ENCODE results near the gene NAT9.
A peak's percentile ranks its signal among the peaks of the same experiment; 100 is the strongest.

NAT9 gene

DNA sequence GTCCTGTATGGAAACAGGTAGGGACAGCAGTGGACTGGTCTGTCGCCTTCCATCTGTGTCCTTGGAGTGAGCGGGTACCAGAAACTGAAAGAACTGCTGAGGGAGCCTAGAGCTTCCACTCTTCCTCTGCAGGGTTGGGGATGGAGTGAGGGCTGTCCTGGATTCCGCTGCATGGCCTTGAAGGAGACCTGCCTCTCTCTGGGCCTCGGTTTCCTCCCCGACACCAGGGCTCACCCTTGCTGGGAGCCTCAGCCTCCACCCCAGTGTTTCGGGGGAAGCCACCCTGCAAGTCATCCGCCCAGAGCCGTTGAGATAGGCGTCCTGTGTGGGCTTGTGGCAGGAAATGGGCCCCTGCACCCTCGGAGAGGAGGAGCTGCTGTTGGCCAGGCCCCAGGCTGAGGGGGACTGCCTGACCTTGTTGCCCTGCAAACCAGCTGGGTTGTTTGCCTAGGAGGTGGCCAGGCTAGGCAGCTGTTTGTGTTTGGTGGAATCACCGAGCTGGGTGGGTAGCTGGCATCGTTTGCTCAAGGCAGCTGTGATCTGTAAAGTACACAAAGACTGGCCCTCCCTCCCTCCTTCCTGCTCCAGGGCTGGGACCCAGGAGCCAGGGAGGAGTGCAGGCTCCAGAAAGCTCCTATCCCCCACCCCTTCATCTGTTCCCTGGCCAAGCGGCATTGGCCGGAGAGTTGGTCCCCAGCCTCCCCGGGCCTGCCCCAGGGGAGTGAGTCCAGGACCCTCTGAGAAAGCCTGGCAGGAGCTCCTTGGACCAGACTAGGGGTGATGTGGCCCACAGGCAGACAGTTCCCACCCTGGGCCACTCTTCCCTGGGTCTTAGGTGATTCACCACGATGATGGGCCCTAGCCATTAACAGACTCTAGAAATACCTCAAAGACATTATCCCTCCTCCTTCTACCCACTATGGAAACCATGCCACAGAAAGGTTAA is 37.8 kb downstream of the NAT9 start:
- peak; percentile 4; the same call in 2 of the 3 replicates for ATAC-seq
- no peak for TF ChIP-seq GLIS3 (CRISPR knock-in tag; IDR thresholded peaks at IDR 0.05)
- TF ChIP-seq ZNF8 (CRISPR knock-in tag; IDR thresholded peaks at IDR 0.05): no peak
- no peak for TF ChIP-seq OSR1 (CRISPR knock-in tag; IDR thresholded peaks at IDR 0.05)
- no peak for TF ChIP-seq TCF4 (CRISPR knock-in tag; IDR thresholded peaks at IDR 0.05; ENCODE audit: borderline replicate concordance)
- no peak for TF ChIP-seq ZFP30 (CRISPR knock-in tag; IDR thresholded peaks at IDR 0.05)
- TF ChIP-seq PPARA (CRISPR knock-in tag; IDR thresholded peaks at IDR 0.05; ENCODE audit: borderline replicate concordance): no peak
- no peak for TF ChIP-seq PATZ1 (CRISPR knock-in tag; IDR thresholded peaks at IDR 0.05; ENCODE audit: borderline replicate concordance)
- TF ChIP-seq BACH2 (CRISPR knock-in tag; IDR thresholded peaks at IDR 0.05; ENCODE audit: borderline replicate concordance): no peak
- TF ChIP-seq TSHZ2 (CRISPR knock-in tag; IDR thresholded peaks at IDR 0.05): no peak
- TF ChIP-seq CSDC2 (CRISPR knock-in tag; IDR thresholded peaks at IDR 0.05): no peak
- TF ChIP-seq, protein P1, sequence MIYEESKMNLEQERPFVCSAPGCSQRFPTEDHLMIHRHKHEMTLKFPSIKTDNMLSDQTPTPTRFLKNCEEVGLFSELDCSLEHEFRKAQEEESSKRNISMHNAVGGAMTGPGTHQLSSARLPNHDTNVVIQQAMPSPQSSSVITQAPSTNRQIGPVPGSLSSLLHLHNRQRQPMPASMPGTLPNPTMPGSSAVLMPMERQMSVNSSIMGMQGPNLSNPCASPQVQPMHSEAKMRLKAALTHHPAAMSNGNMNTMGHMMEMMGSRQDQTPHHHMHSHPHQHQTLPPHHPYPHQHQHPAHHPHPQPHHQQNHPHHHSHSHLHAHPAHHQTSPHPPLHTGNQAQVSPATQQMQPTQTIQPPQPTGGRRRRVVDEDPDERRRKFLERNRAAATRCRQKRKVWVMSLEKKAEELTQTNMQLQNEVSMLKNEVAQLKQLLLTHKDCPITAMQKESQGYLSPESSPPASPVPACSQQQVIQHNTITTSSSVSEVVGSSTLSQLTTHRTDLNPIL (CRISPR knock-in tag; IDR thresholded peaks at IDR 0.05; ENCODE audit: low read depth): no peak
- no peak for TF ChIP-seq ESRRG (CRISPR knock-in tag; IDR thresholded peaks at IDR 0.05)
- TF ChIP-seq POU6F1 (CRISPR knock-in tag; IDR thresholded peaks at IDR 0.05; ENCODE audit: borderline replicate concordance, low read depth): no peak
- no peak for TF ChIP-seq SNAI2 (CRISPR knock-in tag; IDR thresholded peaks at IDR 0.05)
- no peak for TF ChIP-seq ISL1 (CRISPR knock-in tag; IDR thresholded peaks at IDR 0.05)

DNA sequence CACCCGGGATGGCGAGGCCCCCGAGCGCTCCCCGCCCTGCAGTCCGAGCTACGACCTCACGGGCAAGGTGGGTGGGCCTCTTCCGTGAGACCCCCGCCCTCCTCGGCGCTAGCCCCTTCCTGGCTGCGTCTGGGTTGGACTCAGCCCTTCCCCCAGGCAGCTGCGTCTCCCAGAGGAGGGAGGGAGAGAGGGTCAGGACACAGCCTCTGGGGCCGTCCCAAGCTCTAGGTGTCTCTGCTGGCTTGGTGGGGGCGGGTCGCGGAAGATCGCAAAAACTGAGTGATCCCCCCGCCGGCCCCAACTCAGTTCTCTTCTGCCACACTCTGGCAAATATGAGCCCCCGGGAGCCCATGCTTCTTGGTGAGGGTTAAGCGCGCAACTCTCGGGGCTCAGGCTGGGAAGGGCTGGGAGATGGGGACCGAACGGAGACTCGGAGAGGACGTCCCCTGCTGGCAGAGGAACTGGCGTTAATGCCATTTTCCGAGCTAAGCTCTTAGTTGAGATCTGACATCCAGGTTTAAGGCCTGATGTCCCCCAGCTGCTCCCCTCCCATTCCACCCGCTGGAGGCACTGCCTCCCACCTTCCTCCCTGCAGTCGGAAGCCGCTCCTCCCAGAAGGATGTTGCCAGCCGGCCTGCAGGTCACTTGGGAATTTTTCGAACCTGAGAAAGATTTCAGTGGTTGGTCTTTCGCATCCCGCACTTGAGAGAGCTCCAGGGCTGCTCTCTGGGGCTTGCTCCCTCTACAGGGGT is 38.7 kb downstream of the NAT9 start:
- ATAC-seq: peak; percentile 49

More for the DNA sequence above, 38.7 kb downstream of the NAT9 start:
- no peak for TF ChIP-seq ZFP3 (CRISPR knock-in tag; IDR thresholded peaks at IDR 0.05)
- TF ChIP-seq, protein P1 (CRISPR knock-in tag; IDR thresholded peaks at IDR 0.05; ENCODE audit: low read depth): no peak
- no peak for TF ChIP-seq GLIS3 (CRISPR knock-in tag; IDR thresholded peaks at IDR 0.05)
- no peak for TF ChIP-seq ESRRG (CRISPR knock-in tag; IDR thresholded peaks at IDR 0.05)
- TF ChIP-seq TOX (CRISPR knock-in tag; IDR thresholded peaks at IDR 0.05; ENCODE audit: borderline replicate concordance): no peak
- TF ChIP-seq, protein P2, sequence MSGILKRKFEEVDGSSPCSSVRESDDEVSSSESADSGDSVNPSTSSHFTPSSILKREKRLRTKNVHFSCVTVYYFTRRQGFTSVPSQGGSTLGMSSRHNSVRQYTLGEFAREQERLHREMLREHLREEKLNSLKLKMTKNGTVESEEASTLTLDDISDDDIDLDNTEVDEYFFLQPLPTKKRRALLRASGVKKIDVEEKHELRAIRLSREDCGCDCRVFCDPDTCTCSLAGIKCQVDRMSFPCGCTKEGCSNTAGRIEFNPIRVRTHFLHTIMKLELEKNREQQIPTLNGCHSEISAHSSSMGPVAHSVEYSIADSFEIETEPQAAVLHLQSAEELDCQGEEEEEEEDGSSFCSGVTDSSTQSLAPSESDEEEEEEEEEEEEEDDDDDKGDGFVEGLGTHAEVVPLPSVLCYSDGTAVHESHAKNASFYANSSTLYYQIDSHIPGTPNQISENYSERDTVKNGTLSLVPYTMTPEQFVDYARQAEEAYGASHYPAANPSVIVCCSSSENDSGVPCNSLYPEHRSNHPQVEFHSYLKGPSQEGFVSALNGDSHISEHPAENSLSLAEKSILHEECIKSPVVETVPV (CRISPR knock-in tag; IDR thresholded peaks at IDR 0.05): no peak
- no peak for TF ChIP-seq CSDC2 (CRISPR knock-in tag; IDR thresholded peaks at IDR 0.05)
- TF ChIP-seq ZC3H10 (CRISPR knock-in tag; IDR thresholded peaks at IDR 0.05): no peak
- TF ChIP-seq ZFP30 (CRISPR knock-in tag; IDR thresholded peaks at IDR 0.05): no peak
- no peak for TF ChIP-seq PATZ1 (CRISPR knock-in tag; IDR thresholded peaks at IDR 0.05; ENCODE audit: borderline replicate concordance)
- TF ChIP-seq SNAI2 (CRISPR knock-in tag; IDR thresholded peaks at IDR 0.05): no peak
- no peak for TF ChIP-seq BACH2 (CRISPR knock-in tag; IDR thresholded peaks at IDR 0.05; ENCODE audit: borderline replicate concordance)
- no peak for TF ChIP-seq ZNF565 (CRISPR knock-in tag; conservative IDR thresholded peaks at IDR 0.05; ENCODE audit: low read depth)
- TF ChIP-seq PPARA (CRISPR knock-in tag; IDR thresholded peaks at IDR 0.05; ENCODE audit: borderline replicate concordance): no peak
- no peak for TF ChIP-seq OSR1 (CRISPR knock-in tag; IDR thresholded peaks at IDR 0.05)
- no peak for TF ChIP-seq RARB (CRISPR knock-in tag; IDR thresholded peaks at IDR 0.05)
- TF ChIP-seq POU6F1 (CRISPR knock-in tag; IDR thresholded peaks at IDR 0.05; ENCODE audit: borderline replicate concordance, low read depth): no peak
- TF ChIP-seq ARNTL (CRISPR knock-in tag; IDR thresholded peaks at IDR 0.05; ENCODE audit: borderline replicate concordance, low read depth): no peak
